Activated CD4-positive, alpha-beta T cell treated with anti-CD3 and anti-CD28 coated beads, Interleukin-10, Interleukin-2, amounts not matched to agents 100 ng/mL and 50 ng/mL, durations not matched to agents 16 hours and 8 hours (primary cell): Measurements from ENCODE around the gene CCDC18.
"Not testable (repeated sequence)": the region's sequence is repeated elsewhere in the genome, so short reads cannot be mapped to it uniquely, and the experiment has no call there.

Experiments used
- DNase-seq: peaks from one replicate; pipeline ENCODE4 v3.0.0-alpha.2; 2020

The CCDC18 gene

DNA sequence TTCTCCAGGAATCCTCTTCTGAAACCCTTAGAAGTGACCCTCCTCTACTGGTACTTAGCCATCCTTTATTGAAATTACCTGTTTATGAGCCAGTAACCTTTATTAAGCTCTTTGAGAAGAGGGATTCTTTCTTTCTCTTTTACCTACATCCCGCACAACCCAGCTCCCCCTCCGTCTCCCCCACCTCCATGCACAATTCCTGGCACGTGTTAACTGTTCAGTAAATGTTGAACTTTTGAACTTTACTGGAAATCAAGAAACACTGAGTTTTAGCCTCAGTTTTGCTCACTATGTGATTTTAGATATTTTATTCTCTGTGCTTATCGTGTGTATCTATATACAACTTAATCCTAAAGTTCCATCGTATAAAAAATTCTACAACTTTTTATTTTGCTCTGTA lies 2.1 kb upstream of the CCDC18 start:
- DNase-seq: no peak

DNA sequence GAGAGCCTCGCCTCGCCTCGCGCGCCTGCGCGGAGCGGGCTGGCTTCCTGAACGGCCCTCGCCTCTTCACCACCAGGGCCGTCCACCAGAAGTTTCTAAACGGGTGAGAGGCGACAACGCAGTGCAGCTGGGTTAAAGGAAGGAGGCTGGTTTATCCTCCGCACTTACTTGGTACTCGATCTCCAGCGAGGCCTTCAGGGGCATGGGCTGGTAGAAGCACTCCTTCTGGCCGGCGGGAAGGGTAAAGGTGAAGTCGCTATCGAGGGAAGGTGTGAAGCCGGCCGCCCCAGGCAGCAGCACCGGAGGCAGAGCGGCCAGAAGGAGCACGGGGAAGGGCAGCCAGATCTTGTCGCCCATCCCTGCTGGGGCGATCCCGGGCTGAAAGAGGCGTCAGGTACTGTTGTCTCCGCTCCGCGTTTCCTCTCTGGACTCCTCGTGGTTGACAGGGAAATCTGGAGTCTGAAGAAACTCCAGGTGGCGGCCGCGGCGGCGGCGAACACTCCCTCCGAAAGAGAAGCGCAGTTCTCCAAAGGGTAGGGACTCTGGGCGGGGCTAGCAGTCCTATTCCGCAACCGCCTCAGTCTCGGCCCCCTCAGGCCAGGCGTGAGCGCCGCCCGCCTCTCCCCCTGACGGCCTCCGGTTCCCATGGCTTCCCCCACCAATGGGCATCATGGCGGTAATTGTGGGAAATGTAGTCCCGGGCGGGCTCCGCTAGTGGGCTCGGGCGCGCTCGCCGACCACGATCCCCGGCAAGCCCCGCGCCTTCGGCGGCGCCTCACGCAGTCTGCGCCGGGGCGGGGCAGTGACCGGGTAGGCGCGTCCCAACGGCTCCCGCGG lies 420 bp upstream of the CCDC18 start, which contains the start of gene TMED5:
Gene TMED5, minus strand, starts transcription at position 528 of the 837 bp plus-strand sequence. Its CDS starts 171 bp downstream, at position 357.
- peak; percentile 99 for DNase-seq

DNA sequence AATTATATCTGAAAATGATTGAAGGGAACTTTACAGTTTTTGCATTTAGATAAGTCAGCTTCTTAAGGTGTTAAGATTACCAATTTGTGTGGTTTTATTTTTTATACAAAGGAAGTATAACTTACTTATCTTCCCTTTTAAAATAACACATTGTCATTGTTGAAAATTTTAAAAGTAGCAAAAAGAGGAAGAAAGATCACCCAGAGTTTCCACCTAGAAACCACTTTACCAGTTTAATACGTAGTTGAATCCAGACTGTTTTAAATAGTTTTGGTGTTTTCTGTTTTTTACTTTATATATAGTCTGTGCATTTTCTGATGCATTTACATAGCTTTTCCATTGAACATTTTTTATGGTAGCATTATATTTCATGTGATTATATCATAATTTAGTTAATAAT lies 6.1 kb downstream of the CCDC18 start:
- DNase-seq: no peak

DNA sequence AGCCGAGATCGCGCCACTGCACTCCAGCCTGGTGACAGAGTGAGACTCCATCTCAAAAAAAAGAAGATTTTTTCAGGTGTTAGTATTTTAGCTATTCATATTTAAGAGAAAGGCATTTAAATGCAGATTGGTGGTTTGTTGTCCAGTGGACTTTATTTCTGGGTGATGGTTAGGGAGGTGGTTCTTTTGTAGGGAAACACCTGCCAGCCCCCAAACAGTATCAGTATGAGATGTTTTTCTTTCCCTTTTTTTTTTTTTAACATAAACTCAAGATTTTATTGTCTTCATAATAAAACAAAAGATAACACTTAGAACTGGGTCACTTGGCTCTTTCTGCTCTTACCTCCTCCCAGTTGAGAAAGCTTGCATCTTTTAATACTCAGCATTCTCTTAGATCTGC lies 9.9 kb downstream of the CCDC18 start:
- DNase-seq: no peak

DNA sequence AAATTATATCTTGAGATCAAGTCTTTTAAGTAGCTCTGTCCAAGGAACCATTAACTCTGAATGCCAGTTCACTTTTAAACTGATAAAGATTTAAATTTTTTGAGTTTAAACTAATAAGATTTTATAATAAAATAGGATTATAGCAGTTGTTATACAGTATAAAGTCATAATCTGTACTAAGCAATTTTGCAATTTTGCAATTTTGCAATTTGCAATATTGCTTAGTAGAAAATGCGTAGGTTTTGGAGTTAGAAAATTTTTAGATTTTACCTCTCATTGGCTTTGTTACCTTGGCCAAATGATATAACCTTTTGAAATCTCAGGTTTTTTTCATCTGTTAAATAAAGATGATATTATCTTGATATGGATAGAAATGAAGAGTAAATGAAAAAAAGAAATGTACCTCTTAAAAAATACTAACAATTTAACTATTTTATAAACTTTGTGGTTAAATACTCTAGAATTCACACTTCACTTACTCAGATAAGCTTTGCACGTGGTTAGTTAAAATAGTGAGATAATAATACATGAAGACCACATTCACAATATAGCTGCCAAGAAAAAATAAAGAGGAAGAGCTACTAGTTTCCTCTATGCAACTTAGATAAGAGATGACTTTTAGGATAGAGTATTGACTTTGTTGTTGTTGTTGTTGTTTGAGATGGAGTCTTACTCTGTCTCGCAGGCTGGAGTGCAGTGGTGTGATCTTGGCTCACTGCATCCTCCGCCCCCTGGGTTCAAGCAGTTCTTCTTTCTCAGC lies 13.9 kb downstream of the CCDC18 start:
- DNase-seq: no peak

DNA sequence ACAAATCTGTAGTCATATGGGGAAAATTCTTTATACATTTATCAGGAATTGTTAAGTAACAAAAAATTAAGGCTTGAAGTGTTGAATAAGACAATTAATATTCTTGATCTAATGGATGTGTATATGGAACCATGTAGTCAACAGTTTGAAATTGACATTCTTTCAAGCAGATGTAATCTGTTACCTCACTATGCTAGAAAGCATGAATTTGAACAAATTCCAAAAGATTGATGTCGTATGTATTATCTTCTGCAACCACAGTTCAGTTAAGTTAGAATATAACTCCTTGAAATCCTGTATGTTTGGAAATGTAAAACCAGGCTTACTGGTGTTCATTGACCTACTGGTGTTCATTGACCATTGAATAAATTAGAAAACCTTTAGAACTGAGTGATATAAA lies 16.1 kb downstream of the CCDC18 start:
- DNase-seq: no peak

DNA sequence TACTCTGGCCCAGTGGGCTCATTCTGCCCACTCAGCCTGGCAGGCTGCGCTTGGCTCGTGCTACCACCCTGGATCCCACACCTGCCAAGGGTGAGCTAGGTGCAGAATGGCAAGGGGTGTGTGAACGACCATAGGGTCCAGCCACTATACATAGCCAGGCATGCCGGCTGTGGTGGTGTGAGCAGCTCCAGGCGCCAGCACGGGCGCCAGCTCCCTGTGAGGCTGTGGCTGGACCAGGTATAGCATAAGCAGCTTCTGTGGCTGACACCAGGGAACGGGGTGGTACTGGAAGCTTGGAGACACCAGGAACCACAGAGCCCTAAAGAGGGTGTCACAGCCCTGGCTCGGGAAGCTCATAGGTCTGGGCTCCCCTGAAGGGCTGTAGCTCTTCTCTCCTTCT lies 18.6 kb downstream of the CCDC18 start:
- no peak for DNase-seq

DNA sequence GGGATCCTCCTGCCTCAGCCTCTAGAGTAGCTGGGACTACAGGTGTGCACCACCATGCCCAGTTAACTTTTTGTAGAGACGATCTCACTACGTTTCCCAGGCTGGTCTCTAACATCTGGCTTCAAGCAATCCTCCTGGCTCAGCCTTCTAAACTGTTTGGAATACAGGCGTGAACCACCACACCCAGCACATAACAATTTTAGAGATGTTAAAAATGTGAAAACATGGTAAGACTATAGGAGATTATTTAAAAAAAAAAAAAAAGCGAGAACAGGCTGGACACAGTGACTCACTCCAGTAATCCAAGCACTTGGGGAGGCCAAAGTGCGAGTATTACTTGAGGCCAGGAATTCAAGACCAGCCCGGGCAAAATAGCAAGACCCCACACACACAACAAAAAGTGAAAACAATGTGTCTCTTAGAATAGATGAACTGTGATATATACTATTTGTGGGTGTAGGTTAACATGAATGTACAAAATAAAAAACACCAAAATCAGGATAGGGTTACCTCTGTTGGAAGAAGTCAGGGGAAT lies 19.6 kb downstream of the CCDC18 start:
- DNase-seq: no peak

DNA sequence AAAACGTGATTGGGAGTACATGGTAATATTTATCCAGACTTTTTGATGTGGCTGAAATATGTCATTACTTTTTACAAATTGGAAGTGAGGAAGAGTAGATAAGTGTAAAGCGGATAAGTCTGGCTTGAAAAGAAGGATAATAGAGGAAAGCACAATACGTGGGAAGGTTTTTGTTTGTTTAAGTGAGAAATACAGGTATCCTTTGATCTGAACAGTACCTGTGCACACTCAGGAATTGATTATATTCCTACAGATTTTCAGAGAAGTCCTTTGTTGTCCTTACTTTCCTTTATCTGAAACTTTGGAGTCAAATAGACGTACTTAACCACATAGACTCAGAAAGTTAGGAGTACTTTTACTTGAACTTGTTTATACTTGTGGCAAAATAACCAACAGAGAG lies 20.2 kb downstream of the CCDC18 start:
- no peak for DNase-seq

DNA sequence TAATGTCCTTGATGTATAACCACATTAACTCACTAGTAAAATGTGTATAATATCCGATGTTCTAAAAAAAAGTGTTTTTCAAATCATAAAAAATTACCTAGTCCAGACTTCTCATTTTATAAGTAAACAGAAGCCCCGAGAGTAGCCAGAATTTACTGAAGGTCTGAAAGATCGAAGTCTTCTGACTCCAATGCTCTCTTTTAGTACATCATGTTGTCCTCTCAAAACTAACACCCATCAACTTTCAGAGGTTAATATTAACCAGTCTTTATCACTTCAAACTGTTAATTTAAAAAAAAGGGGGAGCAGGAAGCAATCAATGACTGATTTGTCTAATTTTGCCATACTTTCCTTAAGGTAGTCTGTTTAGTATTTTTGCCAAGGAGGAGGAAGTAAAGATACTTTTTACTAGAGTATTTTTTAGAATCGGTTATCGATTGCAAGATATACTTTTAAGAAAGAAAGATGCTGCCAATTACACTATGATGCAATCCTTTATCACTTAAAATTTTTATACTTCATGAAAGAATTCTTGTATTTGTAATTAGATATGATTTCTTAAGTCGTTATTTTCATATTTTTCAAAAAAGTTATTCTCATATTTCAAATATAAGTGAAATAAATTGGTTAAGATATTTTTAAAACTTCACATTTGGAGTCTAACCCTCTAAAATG lies 25.5 kb downstream of the CCDC18 start:
- DNase-seq: no peak

DNA sequence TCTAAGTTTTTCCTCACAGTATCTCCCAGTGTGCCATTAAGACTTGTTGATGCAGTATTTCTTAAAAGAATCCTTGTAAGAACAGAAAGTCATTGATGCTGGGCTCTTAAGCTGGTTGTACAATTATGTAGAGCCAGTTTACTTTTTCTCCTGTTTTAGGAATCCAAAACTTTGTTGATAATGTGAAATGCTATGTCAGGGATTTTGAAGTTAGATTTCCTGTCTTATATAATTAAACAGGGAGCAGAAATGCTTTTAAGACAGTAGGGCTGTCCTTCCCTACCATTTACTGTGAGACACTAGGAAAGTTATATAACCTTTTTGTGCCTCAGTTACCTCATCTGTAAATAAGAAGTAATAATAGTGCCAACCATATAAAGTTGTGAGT lies 26.0 kb downstream of the CCDC18 start:
- DNase-seq: no peak

DNA sequence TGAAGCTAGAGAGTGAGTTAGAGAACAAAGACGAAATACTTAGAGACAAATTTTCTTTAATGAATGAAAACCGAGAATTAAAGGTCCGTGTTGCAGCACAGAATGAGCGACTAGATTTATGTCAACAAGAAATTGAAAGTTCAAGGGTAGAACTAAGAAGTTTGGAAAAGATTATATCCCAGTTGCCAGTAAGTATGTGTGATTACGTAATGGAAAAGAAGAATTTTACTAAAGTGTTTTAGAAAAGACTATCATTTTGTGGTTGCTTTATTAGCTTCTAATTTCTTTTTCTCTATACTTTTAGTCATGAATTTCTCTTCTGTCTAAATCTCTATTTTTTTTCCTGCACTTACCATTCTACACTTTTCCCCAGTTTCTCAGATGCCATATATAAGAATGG lies 26.7 kb downstream of the CCDC18 start:
- no peak for DNase-seq

DNA sequence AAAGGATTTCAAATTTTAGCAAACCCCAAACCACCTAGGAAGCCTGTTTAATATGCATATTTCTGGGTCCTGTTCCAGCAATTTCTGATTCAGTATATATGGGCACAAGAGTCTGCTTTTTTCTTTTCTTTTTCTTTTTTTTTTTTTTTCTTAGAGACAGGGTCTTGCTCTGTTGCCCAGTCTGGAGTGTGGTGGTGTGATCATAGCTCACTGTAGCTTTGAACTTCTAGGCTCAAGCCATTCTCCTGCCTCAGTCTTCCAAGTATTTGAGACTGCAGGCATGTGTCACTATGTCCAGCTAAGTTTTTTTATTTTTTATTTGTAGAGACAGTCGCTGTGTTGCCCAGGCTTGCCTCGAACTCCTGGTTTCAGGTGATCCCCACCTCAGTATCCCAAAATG lies 34.8 kb downstream of the CCDC18 start:
- no peak for DNase-seq

DNA sequence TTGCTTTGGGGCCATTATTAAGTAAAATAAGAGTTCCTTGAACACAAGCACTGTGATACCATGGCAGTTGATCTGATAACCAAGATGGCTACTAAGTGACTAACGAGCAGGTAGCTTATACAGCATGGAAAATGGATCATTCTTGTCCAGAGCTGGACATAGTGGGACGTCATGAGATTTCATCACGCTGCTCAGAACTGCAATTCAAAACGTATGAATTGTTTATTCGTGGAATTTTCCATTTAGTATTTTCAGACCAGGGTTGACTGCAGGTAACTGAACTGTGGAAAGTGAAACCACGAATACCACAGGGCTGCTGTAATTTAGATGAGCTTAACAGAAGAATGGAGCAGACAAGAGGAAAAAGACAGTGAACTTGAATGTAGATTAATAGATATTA lies 38.9 kb downstream of the CCDC18 start:
- DNase-seq: peak; percentile 58

DNA sequence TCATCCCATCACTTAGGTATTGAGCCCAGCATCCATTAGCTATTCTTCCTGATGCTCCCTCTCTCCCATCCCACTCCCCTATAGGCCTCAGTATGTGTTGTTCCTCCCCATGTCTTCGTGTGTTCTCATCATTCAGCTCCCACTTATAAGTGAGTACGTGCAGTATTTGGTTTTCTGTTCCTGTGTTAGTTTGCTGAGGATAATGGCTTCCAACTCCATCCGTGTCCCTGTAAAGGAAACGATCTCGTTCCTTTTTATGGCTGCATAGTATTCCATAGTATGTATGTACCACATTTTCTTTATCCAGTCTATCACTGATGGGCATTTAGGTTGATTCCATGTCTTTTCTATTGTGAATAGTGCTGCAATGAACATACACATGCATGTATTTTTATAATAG lies 40.2 kb downstream of the CCDC18 start:
- DNase-seq: not testable (repeated sequence)

DNA sequence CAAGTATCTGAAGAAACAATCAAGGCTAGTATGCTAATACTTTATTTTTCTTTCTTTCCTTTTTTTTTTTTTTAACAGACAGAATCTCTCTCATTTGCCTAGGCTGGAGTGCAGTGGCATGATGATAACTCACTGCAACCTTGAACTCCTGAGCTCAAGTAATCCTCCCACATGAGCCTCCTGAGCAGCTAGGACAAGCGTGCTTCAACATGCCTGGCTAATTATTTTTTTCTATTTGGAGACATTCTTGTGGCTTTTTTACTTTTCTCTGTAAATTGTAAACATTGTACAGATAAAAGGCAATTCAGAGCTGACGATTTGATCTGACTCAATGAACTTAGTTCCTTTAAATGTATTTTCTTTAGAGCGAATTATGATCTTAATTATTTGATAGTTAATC lies 41.4 kb downstream of the CCDC18 start:
- DNase-seq: no peak

DNA sequence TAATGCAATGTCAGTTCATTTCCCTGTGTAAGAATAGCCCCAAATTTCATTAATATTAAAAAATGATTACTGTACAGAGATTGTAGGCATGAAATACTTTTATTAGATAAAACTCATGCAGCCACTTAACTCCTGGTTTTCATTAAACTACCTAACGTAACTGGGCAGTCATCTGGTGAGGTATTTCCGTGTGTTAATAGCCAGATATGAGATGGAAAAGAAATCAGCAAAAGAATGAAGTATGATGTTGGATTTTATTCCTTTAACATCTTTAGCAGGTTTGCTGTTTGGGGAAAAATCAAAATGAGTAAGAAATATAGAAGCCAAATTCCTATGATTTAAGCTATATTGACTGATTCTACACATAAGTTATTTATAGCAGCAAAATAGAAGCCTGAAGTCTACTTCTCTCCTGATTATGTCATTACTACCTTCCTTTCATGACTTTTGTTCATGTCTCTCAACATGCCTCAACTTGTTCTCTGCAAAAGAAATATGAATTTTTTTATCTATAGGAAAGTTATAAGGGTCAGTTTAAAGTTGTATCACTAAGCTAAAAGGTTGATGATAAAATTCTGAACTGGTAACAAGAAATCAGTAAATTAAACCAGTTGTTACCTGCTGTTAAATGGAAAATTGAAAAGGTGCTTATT lies 42.6 kb downstream of the CCDC18 start:
- no peak for DNase-seq

DNA sequence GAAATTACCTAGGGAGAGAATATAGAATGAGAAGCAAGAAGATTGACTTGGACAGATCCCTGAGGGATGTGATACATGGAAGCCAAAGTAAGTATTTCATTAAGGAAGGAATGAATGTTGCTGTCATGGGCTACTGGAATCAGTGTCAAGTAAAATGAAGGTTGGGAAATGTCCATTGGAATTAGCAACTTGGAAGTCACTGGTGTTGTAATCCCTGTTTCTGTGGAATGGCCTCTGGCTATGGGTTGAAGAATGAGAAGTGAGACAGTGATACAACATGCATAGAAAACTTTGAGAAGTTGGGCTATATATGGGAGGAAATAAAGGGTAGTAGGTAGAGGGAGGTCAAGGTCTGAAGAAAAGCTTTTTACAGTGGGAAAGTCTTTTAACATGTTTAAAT lies 54.7 kb downstream of the CCDC18 start:
- no peak for DNase-seq

DNA sequence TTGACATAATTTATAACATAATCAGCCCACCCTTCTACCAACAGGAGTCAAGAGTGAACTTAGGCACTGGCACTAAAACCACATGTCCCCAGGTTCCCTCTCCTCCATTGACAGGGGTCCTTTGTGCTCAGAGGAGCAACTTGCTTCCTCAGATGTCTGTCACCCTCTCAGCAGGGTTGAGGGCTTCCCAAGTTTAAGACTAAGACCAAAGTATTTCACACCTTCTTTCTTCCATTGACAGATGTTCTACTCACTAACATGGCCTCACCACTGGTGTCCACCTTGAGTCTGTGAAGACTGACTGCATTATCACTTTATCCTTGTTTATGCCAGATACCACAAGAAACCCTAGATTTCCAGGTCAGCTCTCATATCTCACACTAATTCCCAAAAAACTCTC lies 56.5 kb downstream of the CCDC18 start:
- no peak for DNase-seq

DNA sequence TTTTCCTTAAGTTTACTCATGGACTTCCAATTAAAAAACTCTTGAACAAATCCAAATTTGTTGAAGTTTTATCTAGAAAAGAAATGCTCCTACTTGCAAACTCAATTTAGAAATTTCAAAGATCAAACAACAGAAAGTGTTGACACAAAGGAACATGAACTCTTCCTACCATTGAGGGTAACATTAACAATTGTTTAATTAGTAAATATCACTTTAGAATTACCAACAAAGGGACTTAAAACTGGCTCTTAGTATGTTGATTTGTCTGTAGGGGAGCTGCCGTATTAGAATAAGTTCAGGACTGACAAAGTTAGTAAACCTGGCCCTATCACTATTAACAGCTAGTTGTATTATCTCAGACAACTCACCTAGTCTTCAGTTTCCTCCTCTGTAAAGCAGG lies 57.9 kb downstream of the CCDC18 start:
- DNase-seq: no peak

DNA sequence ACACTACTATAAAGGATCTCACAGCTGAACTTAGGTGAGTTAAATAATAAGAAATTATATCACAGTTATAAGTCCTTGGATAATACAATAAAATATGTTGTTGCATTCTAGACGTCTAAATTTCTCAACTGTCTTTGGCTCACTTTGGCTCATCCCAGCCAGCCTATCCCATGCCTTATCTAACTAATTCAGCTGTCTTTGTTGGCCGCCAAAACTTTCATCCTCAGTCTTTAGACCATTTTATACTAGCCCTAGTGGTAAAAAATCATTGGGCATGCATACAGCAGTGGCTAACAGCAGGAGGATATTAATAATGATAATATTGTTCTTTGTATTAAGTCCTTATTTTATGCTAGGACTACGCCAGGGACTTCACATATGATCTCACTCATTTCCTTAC lies 59.3 kb downstream of the CCDC18 start:
- no peak for DNase-seq

DNA sequence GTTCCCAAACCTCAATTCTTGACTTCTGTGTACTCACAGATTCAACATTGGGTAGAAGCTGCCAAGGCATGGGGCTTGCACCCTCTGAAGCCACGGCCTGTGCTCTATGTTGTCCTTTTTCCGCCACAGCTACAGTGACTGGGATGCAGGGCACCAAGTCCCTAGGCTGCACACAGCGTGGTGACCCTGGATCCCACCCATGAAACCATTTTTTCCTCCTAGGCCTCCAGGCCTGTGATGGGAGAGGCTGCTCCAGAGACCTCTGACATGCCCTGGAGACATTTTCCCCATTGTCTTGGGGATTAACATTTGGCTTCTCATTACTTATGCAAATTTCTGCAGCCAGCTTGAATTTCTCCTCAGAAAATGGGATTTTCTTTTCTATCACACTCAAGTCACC lies 62.7 kb downstream of the CCDC18 start:
- DNase-seq: not testable (repeated sequence)
